Measurements from ENCODE around the gene MRTFA. TPM values are rescaled to one million over a fixed set of nuclear protein-coding genes. Genes with fewer than 3 reads are reported as not detected.

Gene MRTFA
- total RNA-seq, 1 experiment from 2014 or later: 28.0 TPM

DNA sequence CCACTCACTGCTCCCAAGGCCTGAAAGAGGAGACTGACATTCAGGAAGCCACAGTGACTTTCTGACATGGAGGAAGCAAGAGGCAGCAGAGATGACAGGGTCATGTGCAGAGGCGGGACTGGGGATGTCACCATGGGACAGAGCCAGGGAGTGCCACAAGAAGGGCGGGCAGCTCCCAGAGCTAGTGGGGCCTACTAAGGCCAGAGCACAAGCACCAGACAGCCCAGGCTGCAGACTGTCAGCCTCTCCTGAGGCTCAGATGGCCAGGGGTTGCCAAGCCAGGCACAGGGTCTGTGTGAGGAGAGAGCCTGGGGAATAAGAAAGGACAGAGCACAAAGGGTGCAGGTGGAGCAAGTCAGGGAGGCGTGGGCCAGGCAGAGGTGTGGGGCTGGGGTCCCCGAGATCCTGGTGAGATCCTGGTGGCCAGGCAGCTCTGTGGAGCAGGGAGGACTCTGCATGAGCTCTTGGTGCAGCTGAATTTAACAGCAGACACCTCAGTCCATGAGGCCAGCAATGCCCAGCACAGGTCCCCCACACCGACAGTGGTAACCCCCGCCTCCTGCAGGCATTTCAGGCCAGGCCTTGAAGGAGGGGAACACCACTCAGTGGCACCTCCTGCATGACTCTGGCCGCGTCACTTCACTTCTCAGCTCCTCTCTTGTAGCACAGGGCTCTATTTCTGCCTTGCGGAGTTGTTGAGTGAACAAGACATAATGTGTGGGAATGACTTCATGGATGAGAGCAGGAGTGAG is 213.8 kb downstream of the MRTFA start (continued):
- TF ChIP-seq EZH2phosphoT487 (IDR thresholded peaks at IDR 0.05; ENCODE audit: borderline replicate concordance): no peak
- no peak for TF ChIP-seq FOSL1 (IDR thresholded peaks at IDR 0.05; ENCODE audit: low read depth)
- TF ChIP-seq SIN3A (IDR thresholded peaks at IDR 0.05; ENCODE audit: low read depth): no peak
- TF ChIP-seq ZFX (IDR thresholded peaks at IDR 0.05): no peak
- TF ChIP-seq ATF3 (IDR thresholded peaks at IDR 0.05): no peak
- TF ChIP-seq ELF1 (IDR thresholded peaks at IDR 0.05; ENCODE audit: borderline replicate concordance, low read depth): no peak

DNA sequence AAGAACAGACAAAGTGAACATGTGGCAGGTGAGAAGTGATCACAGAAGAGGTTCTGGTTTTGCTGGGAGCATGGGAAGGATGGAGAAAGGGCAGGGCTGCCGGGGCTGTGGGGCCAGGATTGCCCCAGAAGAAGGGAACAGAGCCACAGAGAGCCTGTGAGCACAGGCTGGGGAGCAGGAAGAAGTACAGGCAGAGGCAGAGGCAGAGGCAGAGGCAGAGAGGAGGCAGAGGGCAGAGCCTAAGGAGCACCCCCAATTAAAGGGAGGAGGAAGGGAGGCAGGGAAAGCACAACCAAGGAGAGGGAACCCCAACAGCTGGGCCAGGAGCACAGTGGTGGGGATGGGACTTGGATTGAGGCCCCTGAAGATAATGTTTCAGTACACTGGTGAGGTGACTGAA is 214.6 kb downstream of the MRTFA start:
- no peak overlapping the region for H3K9ac ChIP-seq (ENCODE audit: low read length)
- no peaks in the 10 kb centered on the region for H3K79me2 ChIP-seq (ENCODE audit: insufficient read depth, low read length)
- ChIA-PET POLR2A (no interaction called here), RAD21 (ENCODE audit: low non-redundant PET in 1 of 2, low total read pairs in 2 of 2, uncharacterized antibody in 2 of 2, unreplicated experiment in 2 of 2) (no interaction called here), CTCF (no interaction called here)
- H3K9me3 ChIP-seq (ENCODE audit: control insufficient read depth in 1 of 2, insufficient read depth in 1 of 2, low read depth in 1 of 2, low read length in 2 of 2): no peaks in the 10 kb centered on the region
- H3K27ac ChIP-seq (ENCODE audit: low read depth, low read length): no peak overlapping the region
- no peak overlapping the region for H2AFZ ChIP-seq (ENCODE audit: low read depth, low read length, poor library complexity, severe bottlenecking)
- no peak for ATAC-seq
- intact Hi-C loops (cut with micrococcal nuclease): no loop called here
- H3K27me3 ChIP-seq (ENCODE audit: insufficient read depth, low read length): no peaks in the 10 kb centered on the region
- no peak overlapping the region for H3K4me2 ChIP-seq (ENCODE audit: low read length)
- no peaks in the 10 kb centered on the region for H4K20me1 ChIP-seq (ENCODE audit: insufficient read depth)
- no peaks in the 10 kb centered on the region for H3K4me1 ChIP-seq (ENCODE audit: control insufficient read depth in 1 of 2, insufficient read depth in 2 of 2, low read length in 2 of 2)
- no TSS peak for BruUV-seq (replicated peaks)
- no peaks in the 10 kb centered on the region; a peak in 2 of 4 replicates for H3K36me3 ChIP-seq (ENCODE audit: control insufficient read depth in 1 of 2, insufficient read depth in 2 of 2, low read length in 2 of 2)
- no peaks in the 10 kb centered on the region for H3K9me2 ChIP-seq (ENCODE audit: insufficient read depth)
- DNase-seq (ENCODE audit: low read depth, low spot score): no peak
- H3K4me3 ChIP-seq (replicated peaks in 1 of 2; ENCODE audit: low read depth in 1 of 2, low read length in 2 of 2): no peak overlapping the region
- TF ChIP-seq YY1 (IDR thresholded peaks at IDR 0.05; ENCODE audit: extremely low read depth, insufficient replicate concordance, low read depth, low read length): no peak
- no peak for TF ChIP-seq ZBTB33 (IDR thresholded peaks at IDR 0.05; ENCODE audit: extremely low read depth, insufficient replicate concordance, low read length)
- TF ChIP-seq, protein P1, sequence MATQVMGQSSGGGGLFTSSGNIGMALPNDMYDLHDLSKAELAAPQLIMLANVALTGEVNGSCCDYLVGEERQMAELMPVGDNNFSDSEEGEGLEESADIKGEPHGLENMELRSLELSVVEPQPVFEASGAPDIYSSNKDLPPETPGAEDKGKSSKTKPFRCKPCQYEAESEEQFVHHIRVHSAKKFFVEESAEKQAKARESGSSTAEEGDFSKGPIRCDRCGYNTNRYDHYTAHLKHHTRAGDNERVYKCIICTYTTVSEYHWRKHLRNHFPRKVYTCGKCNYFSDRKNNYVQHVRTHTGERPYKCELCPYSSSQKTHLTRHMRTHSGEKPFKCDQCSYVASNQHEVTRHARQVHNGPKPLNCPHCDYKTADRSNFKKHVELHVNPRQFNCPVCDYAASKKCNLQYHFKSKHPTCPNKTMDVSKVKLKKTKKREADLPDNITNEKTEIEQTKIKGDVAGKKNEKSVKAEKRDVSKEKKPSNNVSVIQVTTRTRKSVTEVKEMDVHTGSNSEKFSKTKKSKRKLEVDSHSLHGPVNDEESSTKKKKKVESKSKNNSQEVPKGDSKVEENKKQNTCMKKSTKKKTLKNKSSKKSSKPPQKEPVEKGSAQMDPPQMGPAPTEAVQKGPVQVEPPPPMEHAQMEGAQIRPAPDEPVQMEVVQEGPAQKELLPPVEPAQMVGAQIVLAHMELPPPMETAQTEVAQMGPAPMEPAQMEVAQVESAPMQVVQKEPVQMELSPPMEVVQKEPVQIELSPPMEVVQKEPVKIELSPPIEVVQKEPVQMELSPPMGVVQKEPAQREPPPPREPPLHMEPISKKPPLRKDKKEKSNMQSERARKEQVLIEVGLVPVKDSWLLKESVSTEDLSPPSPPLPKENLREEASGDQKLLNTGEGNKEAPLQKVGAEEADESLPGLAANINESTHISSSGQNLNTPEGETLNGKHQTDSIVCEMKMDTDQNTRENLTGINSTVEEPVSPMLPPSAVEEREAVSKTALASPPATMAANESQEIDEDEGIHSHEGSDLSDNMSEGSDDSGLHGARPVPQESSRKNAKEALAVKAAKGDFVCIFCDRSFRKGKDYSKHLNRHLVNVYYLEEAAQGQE (IDR thresholded peaks at IDR 0.05; ENCODE audit: low read depth): no peak
- TF ChIP-seq ZNF274 (IDR thresholded peaks at IDR 0.05; ENCODE audit: low read depth, low read length): no peak
- TF ChIP-seq EGR1 (IDR thresholded peaks at IDR 0.05; ENCODE audit: low read depth): no peak
- no peak for TF ChIP-seq JUND (IDR thresholded peaks at IDR 0.05)
- TF ChIP-seq SRF (IDR thresholded peaks at IDR 0.05; ENCODE audit: low read depth): no peak
- TF ChIP-seq ELF1 (IDR thresholded peaks at IDR 0.05; ENCODE audit: borderline replicate concordance, low read depth): no peak
- no peak for TF ChIP-seq EZH2phosphoT487 (IDR thresholded peaks at IDR 0.05; ENCODE audit: borderline replicate concordance)
- TF ChIP-seq ATF3 (IDR thresholded peaks at IDR 0.05): no peak
- TF ChIP-seq EZH2 (IDR thresholded peaks at IDR 0.05): no peak
- TF ChIP-seq CEBPB (IDR thresholded peaks at IDR 0.05; ENCODE audit: low read depth): no peak
- TF ChIP-seq, protein P2, sequence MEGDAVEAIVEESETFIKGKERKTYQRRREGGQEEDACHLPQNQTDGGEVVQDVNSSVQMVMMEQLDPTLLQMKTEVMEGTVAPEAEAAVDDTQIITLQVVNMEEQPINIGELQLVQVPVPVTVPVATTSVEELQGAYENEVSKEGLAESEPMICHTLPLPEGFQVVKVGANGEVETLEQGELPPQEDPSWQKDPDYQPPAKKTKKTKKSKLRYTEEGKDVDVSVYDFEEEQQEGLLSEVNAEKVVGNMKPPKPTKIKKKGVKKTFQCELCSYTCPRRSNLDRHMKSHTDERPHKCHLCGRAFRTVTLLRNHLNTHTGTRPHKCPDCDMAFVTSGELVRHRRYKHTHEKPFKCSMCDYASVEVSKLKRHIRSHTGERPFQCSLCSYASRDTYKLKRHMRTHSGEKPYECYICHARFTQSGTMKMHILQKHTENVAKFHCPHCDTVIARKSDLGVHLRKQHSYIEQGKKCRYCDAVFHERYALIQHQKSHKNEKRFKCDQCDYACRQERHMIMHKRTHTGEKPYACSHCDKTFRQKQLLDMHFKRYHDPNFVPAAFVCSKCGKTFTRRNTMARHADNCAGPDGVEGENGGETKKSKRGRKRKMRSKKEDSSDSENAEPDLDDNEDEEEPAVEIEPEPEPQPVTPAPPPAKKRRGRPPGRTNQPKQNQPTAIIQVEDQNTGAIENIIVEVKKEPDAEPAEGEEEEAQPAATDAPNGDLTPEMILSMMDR (IDR thresholded peaks at IDR 0.05 in 2 of 3, conservative IDR thresholded peaks at IDR 0.05 in 1 of 3; ENCODE audit: borderline replicate concordance in 1 of 3, insufficient read depth in 1 of 3, low read depth in 2 of 3, low read length in 2 of 3): no peak
- TF ChIP-seq SP1 (IDR thresholded peaks at IDR 0.05; ENCODE audit: low read depth): no peak
